SK-N-SH (cell line): ENCODE measurements around the gene AUTS2.

Experiments
- POLR2AphosphoS5 ChIP-seq: IDR thresholded peaks from 2 replicates; pipeline ENCODE4 v1.6.1; 2012; ENCODE audit warnings: low read depth, low read length
- TF ChIP-seq, protein P1 (sequence below): fragments of 200-600 bp; sonication (generic); IDR thresholded peaks from 2 replicates; pipeline ENCODE4 v1.6.1; 2017; ENCODE audit warnings: antibody characterized with exemption, mild to moderate bottlenecking, moderate library complexity

- TF ChIP-seq, protein P1, sequence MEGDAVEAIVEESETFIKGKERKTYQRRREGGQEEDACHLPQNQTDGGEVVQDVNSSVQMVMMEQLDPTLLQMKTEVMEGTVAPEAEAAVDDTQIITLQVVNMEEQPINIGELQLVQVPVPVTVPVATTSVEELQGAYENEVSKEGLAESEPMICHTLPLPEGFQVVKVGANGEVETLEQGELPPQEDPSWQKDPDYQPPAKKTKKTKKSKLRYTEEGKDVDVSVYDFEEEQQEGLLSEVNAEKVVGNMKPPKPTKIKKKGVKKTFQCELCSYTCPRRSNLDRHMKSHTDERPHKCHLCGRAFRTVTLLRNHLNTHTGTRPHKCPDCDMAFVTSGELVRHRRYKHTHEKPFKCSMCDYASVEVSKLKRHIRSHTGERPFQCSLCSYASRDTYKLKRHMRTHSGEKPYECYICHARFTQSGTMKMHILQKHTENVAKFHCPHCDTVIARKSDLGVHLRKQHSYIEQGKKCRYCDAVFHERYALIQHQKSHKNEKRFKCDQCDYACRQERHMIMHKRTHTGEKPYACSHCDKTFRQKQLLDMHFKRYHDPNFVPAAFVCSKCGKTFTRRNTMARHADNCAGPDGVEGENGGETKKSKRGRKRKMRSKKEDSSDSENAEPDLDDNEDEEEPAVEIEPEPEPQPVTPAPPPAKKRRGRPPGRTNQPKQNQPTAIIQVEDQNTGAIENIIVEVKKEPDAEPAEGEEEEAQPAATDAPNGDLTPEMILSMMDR = no peak
- TF ChIP-seq POLR2AphosphoS5 = no peak
Observed at GRCh38 chr7:70448312-70448906, 850.1 kb downstream of the AUTS2 start.
